HepG2 (cell line): Measurements from ENCODE around the gene TLR9. TPM values are rescaled to one million over a fixed set of nuclear protein-coding genes. Genes with fewer than 3 reads are reported as not detected.
A peak's percentile ranks its signal among the peaks of the same experiment; 100 is the strongest.

Experiments used
- ARID4A ChIP-seq: sonication (generic); formaldehyde crosslinking; IDR thresholded peaks from 2 replicates; pipeline ENCODE4 v1.5.0; 2020; ENCODE audit warnings: mild to moderate bottlenecking, missing genetic modification reagents, borderline replicate concordance
- CREB1 ChIP-seq, 2 experiments: fragments of 450-650 bp in 1 of 2; IDR thresholded peaks; 2 replicates each; pipeline ENCODE4 v1.6.1; 2016 to 2017; ENCODE audit warnings: control low read depth in 1 of 2, mild to moderate bottlenecking in 1 of 2, missing compliant biosample characterization in 1 of 2, missing genetic modification characterization in 1 of 2
- CSRNP2 ChIP-seq: sonication (generic); formaldehyde crosslinking; conservative IDR thresholded peaks from 2 replicates; pipeline ENCODE4 v1.8.0; 2022; ENCODE audit warnings: low read depth, missing genetic modification reagents
- FOXK1 ChIP-seq: sonication (generic); formaldehyde crosslinking; IDR thresholded peaks from 2 replicates; pipeline ENCODE4 v1.4.0; 2020; ENCODE audit warnings: low read depth, missing genetic modification reagents, borderline replicate concordance
- KLF16 ChIP-seq, 2 experiments: sonication (generic) in 1 of 2; formaldehyde crosslinking in 1 of 2; IDR thresholded peaks; 2 replicates each; pipeline versions ENCODE4 v1.6.1 to v1.8.0; 2016 to 2023; ENCODE audit warnings: missing genetic modification reagents in 2 of 2, missing compliant biosample characterization in 1 of 2
- PBX2 ChIP-seq: IDR thresholded peaks from 2 replicates; pipeline ENCODE4 v1.6.1; 2016; ENCODE audit warnings: control low read depth
- PRDM15 ChIP-seq: sonication (generic); formaldehyde crosslinking; IDR thresholded peaks from 2 replicates; pipeline ENCODE4 v1.4.0; 2020; ENCODE audit warnings: missing genetic modification reagents
- PTBP1 ChIP-seq: fragments of 200-400 bp; formaldehyde crosslinking; IDR thresholded peaks from 2 replicates; pipeline ENCODE4 v1.6.1; 2018; ENCODE audit warnings: low read length, low read depth; ENCODE audit not compliant: poor library complexity, severe bottlenecking
- SCMH1 ChIP-seq: sonication (generic); formaldehyde crosslinking; IDR thresholded peaks from 2 replicates; pipeline ENCODE4 v1.9.0; 2021; ENCODE audit warnings: missing genetic modification reagents, mild to moderate bottlenecking, borderline replicate concordance
- SRY ChIP-seq: sonication (generic); formaldehyde crosslinking; IDR thresholded peaks from 2 replicates; pipeline ENCODE4 v1.8.0; 2022; ENCODE audit warnings: mild to moderate bottlenecking, missing genetic modification reagents
- TBL1XR1 ChIP-seq: fragments of 150-350 bp; IDR thresholded peaks from 2 replicates; pipeline ENCODE4 v1.6.1; 2014; ENCODE audit warnings: borderline replicate concordance, low read length; ENCODE audit not compliant: partially characterized antibody
- TRIM24 ChIP-seq: sonication (generic); formaldehyde crosslinking; IDR thresholded peaks from 2 replicates; pipeline ENCODE4 v1.8.0; 2022; ENCODE audit warnings: mild to moderate bottlenecking, missing genetic modification reagents
- ZC3H4 ChIP-seq: sonication (generic); formaldehyde crosslinking; IDR thresholded peaks from 2 replicates; pipeline ENCODE4 v1.4.0; 2020; ENCODE audit warnings: missing genetic modification reagents, borderline replicate concordance
- ZFP1 ChIP-seq: IDR thresholded peaks from 2 replicates; pipeline ENCODE4 v1.6.1; 2016
- ZNF234 ChIP-seq: sonication (generic); formaldehyde crosslinking; conservative IDR thresholded peaks from 2 replicates; pipeline ENCODE4 v1.5.1; 2020; ENCODE audit warnings: mild to moderate bottlenecking, missing genetic modification reagents
- ZNF333 ChIP-seq: sonication (generic); formaldehyde crosslinking; IDR thresholded peaks from 2 replicates; pipeline ENCODE4 v1.4.0; 2020; ENCODE audit warnings: mild to moderate bottlenecking, missing genetic modification reagents, borderline replicate concordance
- ZNF746 ChIP-seq: sonication (generic); formaldehyde crosslinking; IDR thresholded peaks from 2 replicates; pipeline ENCODE4 v1.8.0; 2022; ENCODE audit warnings: mild to moderate bottlenecking, missing genetic modification reagents
- ZNF788 ChIP-seq: sonication (generic); formaldehyde crosslinking; IDR thresholded peaks from 2 replicates; pipeline ENCODE4 v1.5.0; 2020; ENCODE audit warnings: mild to moderate bottlenecking, missing genetic modification reagents, borderline replicate concordance
- polyA plus RNA-seq, 8 experiments: library from polyadenylated mRNA; depleted of rRNA in 3 of 8; stranded (reverse) in 7 of 8; unstranded in 1 of 8; fragments of >200 nt; fragmentation: Illumina TruSeq in 4 of 8; extraction: Trizol in 4 of 8; gene quantifications; 2 replicates each; pipeline versions ENCODE4 v1.2.1 to v1.2.3, GENCODE V29; 2011 to 2016; ENCODE audit warnings: low read depth in 4 of 8, missing spikeins in 1 of 8, mixed read lengths in 1 of 8; ENCODE audit not compliant: insufficient read depth in 1 of 8
- total RNA-seq, 5 experiments: library from RNA; depleted of rRNA; stranded (reverse); fragments of >200 nt; fragmentation: Illumina TruSeq; extraction: Trizol; gene quantifications; 2 replicates each; pipeline ENCODE4 v1.2.3, GENCODE V29; 2016; ENCODE audit warnings: low read depth in 1 of 5

Gene TLR9
- total and polyA plus RNA-seq, 2 of the 13 experiments (the other 11 are each of a cell fraction or from before 2014, with no cell fraction given): not detected

- no peak for TF ChIP-seq CSRNP2
- TF ChIP-seq ZNF746 (CRISPR knock-in tag): no peak
- no peak for TF ChIP-seq ZC3H4
- TF ChIP-seq KLF16 (CRISPR knock-in tag; IDR thresholded peaks at IDR 0.05): no peak
- TF ChIP-seq ZNF234 (CRISPR knock-in tag): no peak
- TF ChIP-seq SRY (CRISPR knock-in tag): no peak
- TF ChIP-seq ZNF788: no peak
- TF ChIP-seq SCMH1 (CRISPR knock-in tag): no peak
- TF ChIP-seq PBX2 (CRISPR knock-in tag): no peak
- TF ChIP-seq FOXK1 (CRISPR knock-in tag): no peak
- no peak for TF ChIP-seq ZNF333 (CRISPR knock-in tag)
- TF ChIP-seq ZFP1 (CRISPR knock-in tag): no peak
- no peak for TF ChIP-seq ARID4A
- no peak for TF ChIP-seq TRIM24 (CRISPR knock-in tag)
- TF ChIP-seq PRDM15 (CRISPR knock-in tag): no peak
- TF ChIP-seq CREB1 (IDR thresholded peaks at IDR 0.05): 0 out of 2 replicates have a peak, but pooled peaks have one; percentile 1
- no peak; the same call in 1 of the 2 replicates for TF ChIP-seq CREB1 (CRISPR knock-in tag; IDR thresholded peaks at IDR 0.05)
- TF ChIP-seq TBL1XR1: no peak
- no peak for TF ChIP-seq PTBP1
These were observed at the start of gene TLR9 (continued) for GRCh38 chr3:52225452-52226228.
